K562 (cell line): ENCODE data around the gene DNAJB7.

Source experiments
- EP300 ChIP-seq: IDR thresholded peaks from 2 replicates; pipeline ENCODE4 v1.6.1; 2012; ENCODE audit warnings: low read length, improper control_type of control experiment
- SIN3A ChIP-seq, 2 experiments: fragments of 150-350 bp in 1 of 2; IDR thresholded peaks; 2 replicates each; pipeline ENCODE4 v1.6.1; 2011 to 2016; ENCODE audit warnings: borderline replicate concordance in 2 of 2, low read depth in 2 of 2, low read length in 2 of 2, mild to moderate bottlenecking in 2 of 2, moderate library complexity in 2 of 2; ENCODE audit not compliant: control insufficient read depth in 1 of 2

DNA sequence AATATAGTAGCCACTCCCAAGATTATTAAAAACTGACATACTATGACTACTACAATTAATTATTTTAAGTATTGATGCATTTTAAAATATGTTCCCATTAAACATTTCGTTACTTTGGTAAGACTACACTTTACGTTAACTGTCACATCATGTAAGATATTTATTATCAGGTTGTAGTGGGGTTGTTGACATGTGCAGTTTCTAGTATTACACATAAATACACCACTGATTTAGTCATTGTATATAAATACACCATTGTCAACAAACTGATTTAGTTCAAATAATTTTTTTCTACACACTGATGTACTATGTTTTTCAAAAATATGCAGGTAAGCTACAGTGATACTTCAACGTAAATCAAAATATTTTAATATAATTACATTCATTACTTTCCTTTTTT, 17.0 kb downstream of the DNAJB7 start:
- TF ChIP-seq SIN3A (IDR thresholded peaks at IDR 0.05; ENCODE audit: borderline replicate concordance in 2 of 2, control insufficient read depth in 1 of 2, low read depth in 2 of 2, low read length in 2 of 2), result no peak
- no peak for TF ChIP-seq EP300
